ENCODE measurements around the gene NACA2. TPM values are rescaled to one million over a fixed set of nuclear protein-coding genes. Genes with fewer than 3 reads are reported as not detected.

NACA2 gene
- total and polyA plus RNA-seq, 2 of the 13 experiments (the other 11 are each of a cell fraction or from before 2014, with no cell fraction given): 0.21 TPM; not detected in 1

DNA sequence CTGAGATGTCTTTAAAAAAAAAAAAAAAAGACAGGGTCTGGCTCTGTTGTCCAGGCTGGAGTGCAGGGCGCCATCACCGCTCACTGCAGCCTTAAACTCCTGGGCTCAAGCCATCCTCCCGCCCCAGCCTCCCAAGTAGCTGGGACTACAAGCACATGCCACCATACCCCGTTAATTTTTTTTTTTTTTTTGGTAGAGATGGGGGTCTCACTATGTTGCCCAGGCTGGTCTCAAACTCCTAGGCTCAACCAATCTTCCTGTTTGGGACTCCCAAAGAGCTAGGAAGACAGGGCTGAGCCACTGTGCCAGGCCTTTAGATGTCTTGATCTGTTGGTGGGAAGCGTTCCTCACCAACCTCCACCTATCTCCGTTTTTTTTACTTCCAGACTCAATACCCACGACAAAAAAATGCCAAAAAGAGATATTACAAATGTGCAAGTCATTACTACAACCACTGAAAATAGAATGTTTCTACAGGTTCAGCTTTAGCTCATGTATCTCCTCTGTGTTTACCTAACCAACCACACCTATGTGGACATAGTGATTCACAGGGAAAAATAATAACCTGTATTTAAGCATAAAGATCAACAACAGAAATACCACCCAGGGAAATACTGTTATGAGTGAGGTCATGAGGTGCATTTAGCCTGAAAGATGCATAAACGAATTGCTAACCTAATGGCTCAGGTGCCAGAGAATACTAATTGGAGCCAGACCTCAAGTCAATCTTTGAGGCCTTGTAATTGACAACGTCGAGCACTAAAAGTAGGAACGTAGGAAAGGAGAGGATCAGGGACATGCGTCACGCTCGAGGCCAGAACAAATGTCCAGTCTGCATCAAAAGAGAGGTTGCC lies 22.6 kb downstream of the NACA2 start (continued):
- TF ChIP-seq MAX (IDR thresholded peaks at IDR 0.05) (peak; percentile 20; the same call in 1 of the 2 replicates), POLR2A (IDR thresholded peaks at IDR 0.05; ENCODE audit: insufficient read depth in 1 of 2, low read depth in 2 of 2, low read length in 2 of 2) (no peak), ARNT2 (CRISPR knock-in tag; IDR thresholded peaks at IDR 0.05; ENCODE audit: low read depth) (0 out of 2 replicates have a peak, but pooled peaks have one; percentile 41), YEATS2 (CRISPR knock-in tag; IDR thresholded peaks at IDR 0.05; ENCODE audit: borderline replicate concordance) (no peak), PCBP2 (optimal IDR thresholded peaks at IDR 0.05; ENCODE audit: low read depth, low read length, poor library complexity, severe bottlenecking) (no peak), CREM (IDR thresholded peaks at IDR 0.05) (peak; percentile 68), CREM (CRISPR knock-in tag; IDR thresholded peaks at IDR 0.05) (no peak), ZBTB37 (CRISPR knock-in tag; IDR thresholded peaks at IDR 0.05) (no peak), SIX4 (CRISPR knock-in tag; IDR thresholded peaks at IDR 0.05) (peak; percentile 40; the same call in 1 of the 2 replicates), ZNF552 (CRISPR knock-in tag; IDR thresholded peaks at IDR 0.05; ENCODE audit: borderline replicate concordance) (no peak), ZNF253 (CRISPR knock-in tag; IDR thresholded peaks at IDR 0.05; ENCODE audit: borderline replicate concordance) (no peak), ZBTB7A (CRISPR knock-in tag; IDR thresholded peaks at IDR 0.05) (no peak), HHEX (CRISPR knock-in tag; IDR thresholded peaks at IDR 0.05) (0 out of 2 replicates have a peak, but pooled peaks have one; percentile 78), ZNF451 (CRISPR knock-in tag; IDR thresholded peaks at IDR 0.05) (no peak), NFE2L1 (CRISPR knock-in tag; IDR thresholded peaks at IDR 0.05; ENCODE audit: borderline replicate concordance) (no peak), HDAC2 (CRISPR knock-in tag; IDR thresholded peaks at IDR 0.05) (peak; percentile 75), MIXL1 (CRISPR knock-in tag; IDR thresholded peaks at IDR 0.05) (peak; percentile 68; the same call in 1 of the 2 replicates), NFYB (CRISPR knock-in tag; IDR thresholded peaks at IDR 0.05) (no peak), CEBPG (CRISPR knock-in tag; IDR thresholded peaks at IDR 0.05) (peak; percentile 28; the same call in 1 of the 2 replicates), MXI1 (IDR thresholded peaks at IDR 0.05; ENCODE audit: borderline replicate concordance, low read depth, low read length) (no peak; the same call in 2 of the 3 replicates), JUND (CRISPR knock-in tag; IDR thresholded peaks at IDR 0.05) (peak; percentile 91; the same call in 1 of the 2 replicates), ZNF747 (CRISPR knock-in tag; IDR thresholded peaks at IDR 0.05; ENCODE audit: borderline replicate concordance) (no peak), KDM5B (CRISPR knock-in tag; IDR thresholded peaks at IDR 0.05; ENCODE audit: borderline replicate concordance) (no peak), ZNF703 (CRISPR knock-in tag; IDR thresholded peaks at IDR 0.05; ENCODE audit: borderline replicate concordance) (no peak), ZNF577 (CRISPR knock-in tag; IDR thresholded peaks at IDR 0.05; ENCODE audit: borderline replicate concordance, low read depth) (no peak), SMAD9 (CRISPR knock-in tag; IDR thresholded peaks at IDR 0.05) (no peak), EZH2 (conservative IDR thresholded peaks at IDR 0.05; ENCODE audit: low read depth, low read length) (no peak), MBD4 (IDR thresholded peaks at IDR 0.05; ENCODE audit: borderline replicate concordance, low read length) (peak; percentile 16; the same call in 1 of the 2 replicates), ZNF563 (CRISPR knock-in tag; IDR thresholded peaks at IDR 0.05) (no peak)
- TF ChIP-seq, protein P1, sequence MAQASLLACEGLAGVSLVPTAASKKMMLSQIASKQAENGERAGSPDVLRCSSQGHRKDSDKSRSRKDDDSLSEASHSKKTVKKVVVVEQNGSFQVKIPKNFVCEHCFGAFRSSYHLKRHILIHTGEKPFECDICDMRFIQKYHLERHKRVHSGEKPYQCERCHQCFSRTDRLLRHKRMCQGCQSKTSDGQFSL (CRISPR knock-in tag; IDR thresholded peaks at IDR 0.05): no peak

Data from HepG2 (cell line).